MV-4-11 (cell line): Measurements from ENCODE around the gene ARHGEF17.

ENCODE experiments used
- DNase-seq: peaks from one replicate; lab custom pipeline; 2025; lab: John Stamatoyannopoulos, UW

Gene ARHGEF17

DNA sequence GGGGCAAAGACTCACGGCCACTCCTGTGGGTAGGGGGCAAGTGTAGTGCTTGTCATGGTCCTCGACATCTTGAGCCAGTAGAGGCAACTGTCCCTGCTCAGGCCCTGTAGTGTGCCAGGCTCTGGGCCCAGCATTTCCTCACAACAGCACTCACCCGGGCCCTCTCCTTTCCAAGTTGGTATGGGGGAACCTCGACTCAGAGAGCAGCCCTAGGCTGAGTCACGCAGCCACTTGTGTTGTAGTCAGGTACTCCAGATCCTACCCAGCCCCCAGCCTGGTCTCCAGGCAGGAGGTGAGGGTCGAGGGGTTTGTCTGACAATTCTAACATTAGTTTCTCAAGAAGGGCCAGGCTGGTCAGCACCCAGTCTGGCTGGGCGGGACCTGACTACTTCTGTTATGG, 72.3 kb downstream of the ARHGEF17 start:
- DNase-seq, result no peak

- DNase-seq, result no peak
Observed at GRCh38 chr11:73380897-73381410, 72.9 kb downstream of the ARHGEF17 start.

- DNase-seq, result peak; percentile 47
Observed at GRCh38 chr11:73381589-73381988, 73.5 kb downstream of the ARHGEF17 start.

DNA sequence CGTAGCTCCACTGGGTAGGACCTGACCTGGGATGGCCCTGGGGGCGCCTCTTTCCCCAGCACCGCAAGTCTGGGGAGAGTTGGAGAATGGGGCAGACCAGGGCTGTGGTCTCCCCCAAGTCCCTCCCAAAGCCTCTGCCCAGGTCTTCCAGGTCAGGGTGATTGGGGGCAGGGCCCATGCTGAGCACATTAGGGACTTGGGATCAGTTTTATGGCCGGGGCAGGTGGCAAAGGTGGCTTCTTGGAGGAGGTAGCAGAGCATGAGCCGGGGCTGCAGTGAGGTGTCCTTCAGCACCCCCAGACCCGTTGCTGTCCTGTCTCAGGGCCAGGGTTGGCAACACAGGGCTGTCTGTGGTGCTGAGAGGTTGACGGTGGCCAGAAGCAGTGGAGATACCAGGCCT, 74.1 kb downstream of the ARHGEF17 start:
- DNase-seq, result no peak

GRCh38 chr11:73382747-73383146, 74.7 kb downstream of the ARHGEF17 start:
- DNase-seq, result no peak

DNA sequence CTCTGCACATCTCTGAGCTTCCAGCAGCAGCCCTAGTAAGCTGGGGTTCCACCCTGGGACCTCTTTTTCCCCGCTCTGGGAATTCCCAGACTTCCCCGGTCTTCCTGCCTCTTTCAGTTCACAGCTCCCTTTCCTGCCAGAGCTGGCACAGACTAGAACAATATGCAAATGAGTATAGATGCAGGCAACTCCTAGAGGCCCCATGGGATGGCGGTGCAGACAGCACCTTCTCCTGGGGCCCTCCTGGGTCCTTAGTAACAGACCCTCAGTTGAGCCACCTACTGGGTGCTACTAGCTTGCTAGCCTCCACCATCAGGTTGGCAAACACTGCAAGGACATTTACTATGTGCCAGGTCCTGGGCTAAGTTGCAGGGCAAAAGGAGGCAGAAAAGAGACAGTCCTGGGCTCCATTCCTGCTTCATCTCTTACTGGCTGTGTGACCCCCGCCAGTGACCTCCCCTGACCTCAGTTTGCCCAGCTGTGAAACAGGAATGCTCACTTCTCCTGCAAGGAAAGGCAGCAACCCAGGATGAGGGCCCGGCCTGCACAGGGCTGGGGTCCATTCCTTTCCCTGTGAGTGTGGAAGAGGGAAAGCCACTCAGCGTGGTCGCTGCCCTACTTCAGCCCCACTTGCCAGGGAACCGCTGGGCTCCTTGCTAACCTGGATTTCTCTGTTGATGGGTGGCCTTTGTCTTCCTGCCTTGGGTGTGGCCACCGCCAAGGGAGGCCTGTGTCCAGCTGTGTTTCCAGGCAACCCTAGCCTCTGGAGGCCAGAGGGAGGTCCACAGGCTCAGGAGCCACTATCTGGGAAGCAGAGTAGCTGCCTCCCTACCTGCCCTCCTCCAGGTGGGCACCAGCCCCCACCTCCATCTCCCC, 75.4 kb downstream of the ARHGEF17 start:
- no peak for DNase-seq

DNA sequence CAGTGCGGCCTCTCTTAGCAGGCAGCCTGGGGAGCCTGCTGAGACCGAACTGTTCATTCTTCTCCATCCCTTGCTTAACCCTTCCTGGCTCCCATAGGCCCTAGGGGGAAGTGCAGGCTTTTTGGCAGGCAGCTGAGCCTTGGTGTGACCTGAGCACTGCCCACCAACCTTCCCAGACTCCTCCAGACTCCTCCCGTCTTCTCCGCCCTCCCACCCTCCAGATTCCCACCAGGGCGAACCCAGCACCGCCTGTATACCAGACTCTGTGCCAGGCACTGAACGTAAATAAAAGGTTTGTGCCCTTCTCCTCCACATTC, 76.0 kb downstream of the ARHGEF17 start:
- DNase-seq, result peak; percentile 20

DNA sequence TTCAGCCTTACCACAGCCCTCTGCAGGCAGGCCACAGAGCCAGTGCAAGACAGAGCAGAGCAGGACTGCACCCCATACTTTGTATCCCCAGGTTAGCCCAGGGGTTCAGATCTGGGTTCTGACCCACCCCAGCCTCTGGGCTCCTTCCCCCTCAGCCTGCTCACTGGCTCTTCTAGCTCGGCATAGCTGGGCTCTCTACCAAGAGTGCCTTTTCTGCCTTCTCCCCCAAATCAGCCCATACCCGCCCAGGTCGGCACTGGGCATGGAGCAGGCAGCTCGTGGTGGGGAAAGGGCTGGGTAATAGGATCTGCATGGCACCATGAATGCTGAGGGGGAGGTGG, 76.4 kb downstream of the ARHGEF17 start:
- DNase-seq, result no peak

DNA sequence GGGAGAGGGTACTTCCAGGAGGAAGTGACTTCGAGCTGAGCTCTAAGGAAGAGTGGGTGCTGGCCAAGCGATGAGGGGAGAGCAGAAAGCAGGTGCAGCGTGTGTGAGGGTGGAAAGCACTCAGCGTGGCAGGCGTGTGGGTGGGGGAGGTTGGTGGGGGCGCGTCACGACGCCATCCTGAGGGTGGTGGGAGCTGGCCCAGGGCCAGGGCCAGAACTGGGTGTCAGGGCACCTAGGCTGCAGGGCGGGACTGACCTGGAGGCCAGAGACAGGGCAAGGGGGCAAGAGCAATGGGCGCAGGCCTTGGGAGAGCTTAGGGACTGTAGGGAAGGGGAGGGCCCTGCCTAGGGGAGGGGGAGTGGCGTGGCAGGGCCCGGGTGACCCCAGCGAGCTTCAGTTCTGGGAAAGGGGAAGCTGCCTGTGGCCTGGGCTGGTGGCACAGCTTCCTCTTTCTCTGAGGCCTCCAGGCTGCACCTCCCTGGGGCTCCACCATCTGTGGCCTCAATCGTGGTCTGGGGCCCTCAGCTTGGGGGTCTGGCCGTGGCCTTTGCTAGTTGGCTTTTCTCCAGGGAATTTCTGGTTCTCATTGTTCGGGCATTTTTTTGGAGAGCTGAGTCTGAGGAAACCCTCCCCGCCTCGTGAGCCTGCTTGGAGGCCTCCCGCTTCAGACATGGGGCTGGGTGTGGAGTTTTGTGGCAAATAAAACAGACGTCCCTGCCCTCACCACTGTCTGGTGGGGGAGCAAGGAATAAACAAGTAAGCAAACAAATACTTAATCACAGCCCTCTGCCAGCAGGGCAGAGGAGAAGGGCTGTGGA, 77.0 kb downstream of the ARHGEF17 start:
- peak; percentile 99 for DNase-seq

GRCh38 chr11:73386016-73386415, 77.9 kb downstream of the ARHGEF17 start:
- peak; percentile 87 for DNase-seq

GRCh38 chr11:73386546-73386945, 78.5 kb downstream of the ARHGEF17 start:
- DNase-seq, result no peak

DNA sequence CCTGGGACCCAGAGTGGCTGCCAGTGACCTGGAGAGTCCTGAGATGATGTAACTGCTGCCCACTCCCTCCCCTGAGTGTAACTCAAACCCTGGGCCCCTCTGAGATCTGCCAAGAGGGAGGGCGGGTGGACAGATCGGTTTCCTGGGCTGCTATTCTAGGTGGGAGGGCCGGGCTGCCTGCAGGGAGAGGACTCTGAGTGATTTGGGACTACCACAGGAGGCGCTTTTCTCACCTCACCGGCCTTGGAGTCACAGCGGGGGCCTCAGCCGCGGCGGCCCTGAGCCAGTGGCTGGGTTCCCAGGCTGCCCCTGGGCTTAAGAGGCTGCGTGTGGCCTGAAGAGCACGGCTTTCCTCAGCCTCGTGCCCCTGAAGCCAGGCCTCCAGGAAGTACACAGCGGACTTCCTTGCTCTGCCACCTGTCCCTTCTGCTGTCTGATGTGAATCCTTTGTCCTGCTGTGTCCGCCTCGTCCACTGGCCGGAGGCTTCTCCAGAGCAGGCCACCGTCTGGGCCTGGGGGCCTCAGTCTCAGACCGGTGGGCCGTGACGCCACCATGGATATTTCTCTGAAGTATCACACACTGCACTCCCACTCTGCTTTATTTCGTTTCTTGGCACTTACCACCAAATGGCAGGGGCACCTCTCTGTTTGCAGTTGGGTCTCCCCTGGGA, 79.7 kb downstream of the ARHGEF17 start:
- peak; percentile 68 for DNase-seq

DNA sequence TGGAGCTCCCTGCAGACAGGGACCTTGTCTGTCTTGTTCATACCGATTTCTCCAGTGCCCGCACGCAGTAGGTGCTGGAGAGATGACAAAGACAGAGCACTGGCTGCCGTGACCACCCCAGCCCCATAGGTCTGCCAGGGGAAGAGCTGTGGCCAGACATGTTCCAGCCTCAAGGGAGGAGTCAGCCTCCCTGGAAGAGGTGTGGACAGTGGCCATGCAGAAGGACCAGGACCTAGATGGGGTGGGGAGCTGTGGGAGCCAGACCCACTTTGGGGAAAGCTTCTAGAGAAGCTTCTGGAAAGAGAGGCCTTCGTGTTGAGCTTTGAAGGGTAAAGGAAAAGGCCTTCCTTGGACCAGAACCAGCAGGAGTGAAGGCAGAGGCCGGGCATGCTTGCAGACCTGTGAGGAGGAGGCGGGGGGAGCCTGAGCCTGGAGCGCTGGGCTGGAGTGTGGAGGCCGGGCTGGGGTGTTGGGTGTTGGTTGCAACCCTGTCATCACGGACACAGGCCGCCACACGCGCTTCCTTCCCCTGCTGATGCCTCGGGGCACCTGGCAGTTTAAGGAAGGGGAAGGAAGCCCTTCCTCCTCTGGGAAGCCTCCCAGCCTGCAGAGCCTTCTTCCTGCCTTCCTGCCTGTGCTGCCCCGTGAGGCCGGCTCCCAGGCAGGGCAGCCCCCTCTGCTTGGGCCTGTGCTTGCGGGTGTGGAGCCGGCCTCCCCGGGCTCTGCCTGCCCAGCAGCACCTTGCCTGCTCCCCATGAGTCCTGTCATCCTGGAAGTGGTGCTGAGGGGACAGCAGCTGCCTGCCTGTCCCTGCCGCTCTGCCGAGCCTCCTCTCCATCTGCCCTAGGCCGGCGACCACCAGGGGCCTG, 80.4 kb downstream of the ARHGEF17 start:
- peak; percentile 71 for DNase-seq

DNA sequence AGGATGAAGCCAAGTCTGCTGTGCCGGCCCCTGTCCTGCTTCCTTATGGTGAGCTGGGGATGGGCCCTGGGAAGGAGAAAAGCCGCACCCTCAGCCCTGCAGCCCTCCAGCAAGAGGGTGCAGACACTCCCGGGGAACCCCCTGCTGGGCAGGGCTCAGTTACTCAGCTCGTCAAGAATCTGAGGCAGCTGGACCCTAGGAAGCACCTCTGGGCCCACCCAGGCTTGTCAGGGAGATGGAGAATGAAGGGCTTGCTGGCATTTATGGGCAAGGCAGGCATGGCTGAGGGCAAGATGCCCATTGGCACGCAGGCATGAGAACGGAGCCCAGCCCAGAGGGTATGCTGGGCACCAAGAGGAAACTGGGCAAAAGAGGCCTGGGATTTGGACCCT, 81.1 kb downstream of the ARHGEF17 start:
- no peak for DNase-seq

DNA sequence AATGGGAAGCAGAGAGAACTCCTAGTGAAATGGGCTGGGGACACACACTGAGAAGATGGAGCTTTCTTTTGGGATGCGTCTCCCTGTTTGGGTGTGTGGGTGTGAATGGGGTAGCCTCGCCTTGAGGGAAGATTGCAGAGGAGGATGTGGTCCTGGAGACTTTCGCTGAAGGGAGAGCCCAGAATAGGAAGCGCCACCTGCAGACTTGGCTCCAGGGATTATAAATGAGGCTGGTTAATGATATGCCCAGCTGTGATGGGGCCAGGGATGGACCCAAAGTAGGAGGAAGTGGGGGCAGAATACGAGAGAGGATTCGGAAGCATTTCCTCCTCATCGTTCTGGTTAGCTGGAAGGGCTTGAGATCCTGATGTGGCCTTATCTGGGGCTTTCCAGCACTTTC, 81.8 kb downstream of the ARHGEF17 start:
- DNase-seq, result peak; percentile 31

DNA sequence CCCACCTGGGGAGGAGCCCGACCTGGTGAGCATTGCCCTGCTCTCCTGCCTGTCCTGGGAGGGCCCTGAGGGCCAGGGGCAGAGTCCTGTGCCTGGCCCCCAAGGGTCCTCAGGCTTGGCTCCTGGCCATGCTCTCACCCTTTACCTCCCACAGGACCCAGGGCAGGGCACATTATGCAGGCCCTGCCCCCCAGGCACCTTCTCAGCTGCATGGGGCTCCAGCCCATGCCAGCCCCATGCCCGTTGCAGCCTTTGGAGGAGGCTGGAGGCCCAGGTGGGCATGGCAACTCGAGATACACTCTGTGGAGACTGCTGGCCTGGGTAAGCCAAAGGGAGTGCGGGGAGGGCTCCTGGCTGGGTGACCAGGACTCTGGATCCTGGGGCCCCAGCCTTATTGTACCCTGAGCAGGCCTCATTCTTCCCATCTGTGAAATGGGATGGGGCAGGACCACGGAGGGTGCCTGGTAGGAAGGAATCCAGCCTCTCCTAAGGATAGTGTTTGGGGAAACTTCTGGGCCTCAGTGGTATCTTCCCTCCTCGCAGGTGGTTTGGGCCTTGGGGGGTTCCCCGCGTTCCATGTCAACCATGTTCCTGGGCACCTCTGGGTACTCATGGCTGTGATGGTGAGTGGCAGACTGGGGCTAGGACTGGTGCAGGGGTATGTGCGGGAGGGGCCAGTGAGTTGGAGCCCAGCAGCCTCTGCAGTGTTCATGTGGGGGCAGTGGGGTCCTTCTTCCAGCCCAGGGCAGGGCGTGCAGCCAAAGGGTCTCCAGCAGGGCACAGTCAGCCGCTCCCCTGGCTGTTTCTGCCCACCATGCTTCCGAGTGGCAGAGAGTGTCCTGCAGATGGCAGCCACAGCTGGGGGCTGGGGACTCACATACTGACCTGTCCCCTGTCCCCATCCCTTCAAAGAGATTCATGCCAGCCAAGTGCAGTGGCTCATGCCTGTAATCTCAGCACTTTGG, 82.8 kb downstream of the ARHGEF17 start:
- no peak for DNase-seq

DNA sequence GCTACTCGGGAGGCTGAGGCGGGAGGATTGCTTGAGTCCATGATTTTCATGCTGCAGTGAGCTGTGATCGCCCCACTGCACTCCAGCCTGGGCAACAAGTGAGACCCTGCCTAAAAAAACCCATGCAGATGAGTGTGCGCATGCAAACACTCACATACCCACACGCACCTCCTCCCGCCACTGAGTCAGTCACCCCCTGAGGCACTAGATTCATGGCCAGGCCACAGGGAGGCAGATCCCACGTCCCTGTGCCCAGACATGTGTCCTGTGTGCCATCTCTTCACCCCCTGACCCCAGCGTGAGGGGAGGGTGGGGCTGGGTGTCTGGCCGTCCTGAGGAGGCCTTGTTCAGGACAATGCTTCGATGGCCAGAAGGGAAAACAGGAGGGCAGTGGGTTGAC, 83.6 kb downstream of the ARHGEF17 start:
- DNase-seq, result no peak

DNA sequence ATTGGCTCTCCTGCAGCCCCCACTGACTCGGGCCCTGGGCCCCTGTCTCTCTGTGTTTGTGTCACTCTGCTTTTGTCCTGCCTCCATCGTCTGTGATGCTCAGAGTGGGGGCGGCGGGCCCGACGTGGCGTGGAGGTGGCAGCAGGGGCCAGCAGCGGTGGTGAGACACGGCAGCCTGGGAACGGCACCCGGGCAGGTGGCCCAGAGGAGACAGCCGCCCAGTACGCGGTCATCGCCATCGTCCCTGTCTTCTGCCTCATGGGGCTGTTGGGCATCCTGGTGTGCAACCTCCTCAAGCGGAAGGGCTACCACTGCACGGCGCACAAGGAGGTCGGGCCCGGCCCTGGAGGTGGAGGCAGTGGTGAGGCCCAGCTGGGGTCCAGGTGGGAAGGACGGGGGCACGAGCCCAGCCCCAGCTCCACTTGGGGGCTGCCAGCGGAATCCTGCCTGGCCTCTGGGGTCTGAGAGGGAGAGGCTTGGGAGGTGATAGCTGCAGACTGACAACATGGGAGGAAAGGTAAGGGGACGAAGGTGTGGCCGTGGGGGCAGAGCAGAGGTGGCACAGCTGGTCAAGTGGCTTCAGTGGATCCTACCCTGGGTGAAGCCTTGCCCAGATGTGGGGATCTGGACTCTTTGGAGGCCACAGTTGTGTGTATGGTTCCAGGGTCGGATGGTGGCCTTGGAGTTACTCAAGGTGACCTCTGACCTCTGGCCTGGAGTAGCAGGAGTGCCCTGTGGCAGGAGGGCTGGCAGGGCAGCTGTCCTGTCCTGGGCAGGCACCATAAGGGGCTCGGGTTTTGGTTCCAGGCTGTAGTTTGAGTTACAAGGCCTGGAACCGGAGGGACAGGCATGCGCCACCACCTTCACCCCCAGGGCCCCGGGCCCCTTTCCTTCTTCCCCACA, 84.3 kb downstream of the ARHGEF17 start:
- DNase-seq, result no peak

DNA sequence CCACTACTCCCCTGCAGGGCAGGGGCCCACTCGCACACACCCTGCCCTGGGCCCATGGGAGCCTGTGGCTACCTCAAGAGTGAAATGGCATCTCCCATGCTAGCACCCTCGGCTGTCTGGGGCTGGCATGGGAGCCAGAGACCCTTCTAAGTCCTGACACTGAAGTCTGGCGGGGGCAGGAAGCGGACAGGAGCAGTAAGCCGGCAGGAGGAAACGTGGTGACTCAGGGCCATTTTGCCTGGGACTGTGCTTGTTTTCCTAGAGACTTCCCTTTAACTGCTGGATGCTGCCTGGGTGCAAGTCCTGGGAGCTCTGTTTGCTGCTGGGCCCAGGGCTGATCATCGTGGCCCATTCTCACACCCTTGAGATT, 84.9 kb downstream of the ARHGEF17 start:
- no peak for DNase-seq
